Measurements from ENCODE around the gene PAPSS1.

GRCh38 chr4:107718351-107718965 lies 1.6 kb downstream of the PAPSS1 start:
- TF ChIP-seq CTCF (IDR thresholded peaks at IDR 0.05): no peak
- no peak for TF ChIP-seq POLR2A (IDR thresholded peaks at IDR 0.05)
